H1 (cell line): Measurements from ENCODE around the gene BSX. TPM values are rescaled to one million over a fixed set of nuclear protein-coding genes. Genes with fewer than 3 reads are reported as not detected.

Experiments used
- CTCF ChIA-PET: fragments of 300-600 bp; sonication (Branson Sonifier 250); formaldehyde crosslinking; loops from one replicate; lab custom pipeline; 2021; ENCODE audit not compliant: partially characterized antibody; lab: Charles Lee
- POLR2A ChIA-PET: fragments of 300-600 bp; sonication (Branson Sonifier 250); formaldehyde crosslinking; loops from one replicate; lab custom pipeline; 2021; ENCODE audit warnings: inconsistent platforms; ENCODE audit not compliant: partially characterized antibody; lab: Charles Lee
- DNase-seq, 2 experiments: peaks; one replicate each; pipeline versions ENCODE4 v3.0.0 to v3.0.0-alpha.2; 2010 to 2022; ENCODE audit warnings: low spot score in 2 of 2, low read depth in 1 of 2, mixed read lengths in 1 of 2
- FAIRE-seq: peaks from 2 replicates; lab custom pipeline; 2011; peaks lifted over from hg19 to GRCh38; lab: Jason Lieb, UNC
- H2AFZ ChIP-seq: 2 replicates; pipeline ENCODE4 v1.8.1; 2012; ENCODE audit warnings: low read length, inconsistent platforms
- H2AK5ac ChIP-seq: 2 replicates; pipeline ENCODE4 v1.6.1; 2013; ENCODE audit warnings: low read depth, low read length
- H2BK120ac ChIP-seq: replicated peaks from 2 replicates; pipeline ENCODE3; 2013; ENCODE audit warnings: low read depth, low read length, inconsistent platforms
- H2BK12ac ChIP-seq: 2 replicates; pipeline ENCODE4 v1.6.1; 2013; ENCODE audit warnings: low read depth, low read length
- H2BK15ac ChIP-seq: 2 replicates; pipeline ENCODE4 v1.6.1; 2013; ENCODE audit warnings: low read length
- H2BK20ac ChIP-seq: 2 replicates; pipeline ENCODE4 v1.6.1; 2013; ENCODE audit warnings: low read length
- H2BK5ac ChIP-seq: 2 replicates; pipeline ENCODE4 v1.6.1; 2013; ENCODE audit warnings: low read depth, low read length
- H3K14ac ChIP-seq: 2 replicates; pipeline ENCODE4 v1.6.1; 2013; ENCODE audit warnings: inconsistent platforms; ENCODE audit not compliant: insufficient read length
- H3K18ac ChIP-seq: 2 replicates; pipeline ENCODE4 v1.6.1; 2013; ENCODE audit warnings: low read length; ENCODE audit errors: extremely low read depth
- H3K23ac ChIP-seq: 2 replicates; pipeline ENCODE4 v1.6.1; 2013; ENCODE audit warnings: inconsistent platforms; ENCODE audit not compliant: insufficient read length
- H3K23me2 ChIP-seq: 2 replicates; pipeline ENCODE4 v1.6.1; 2013; ENCODE audit warnings: low read depth, low read length
- H3K27ac ChIP-seq: 2 replicates; pipeline ENCODE4 v1.6.1; 2011; ENCODE audit warnings: low read depth, low read length, inconsistent platforms
- H3K27me3 ChIP-seq, 4 experiments: replicated peaks in 1 of 4; 1 replicate in 1 of 4; 2 replicates in 3 of 4; pipeline versions ENCODE4 v1.6.1 to v1.8.1; 2011 to 2013; ENCODE audit warnings: low read length in 3 of 4, mild to moderate bottlenecking in 3 of 4, inconsistent platforms in 2 of 4, mixed read lengths in 2 of 4, moderate library complexity in 1 of 4; ENCODE audit not compliant: control insufficient read depth in 3 of 4, insufficient read depth in 3 of 4; ENCODE audit errors: extremely low read depth in 1 of 4
- H3K36me3 ChIP-seq, 4 experiments: 2 replicates each; pipeline versions ENCODE4 v1.6.1 to v1.8.1; 2011 to 2013; ENCODE audit warnings: mild to moderate bottlenecking in 4 of 4, low read length in 3 of 4, moderate library complexity in 2 of 4, control low read depth in 1 of 4, inconsistent platforms in 1 of 4; ENCODE audit not compliant: insufficient read depth in 4 of 4, control insufficient read depth in 2 of 4
- H3K4ac ChIP-seq: replicated peaks from 2 replicates; pipeline ENCODE3; 2013; ENCODE audit warnings: low read length, low read depth, mixed read lengths, inconsistent platforms; ENCODE audit not compliant: insufficient read length
- H3K4me1 ChIP-seq, 4 experiments: replicated peaks in 1 of 4; 1 replicate in 1 of 4; 2 replicates in 3 of 4; pipeline versions ENCODE4 v1.6.1 to v1.8.1; 2011 to 2013; ENCODE audit warnings: low read length in 3 of 4, inconsistent platforms in 2 of 4, mixed read lengths in 1 of 4; ENCODE audit not compliant: insufficient read depth in 4 of 4, control insufficient read depth in 3 of 4
- H3K4me2 ChIP-seq, 2 experiments: 2 replicates each; pipeline versions ENCODE4 v1.6.1 to v1.8.1; 2011 to 2013; ENCODE audit warnings: low read depth in 2 of 2, low read length in 2 of 2, control low read depth in 1 of 2, inconsistent platforms in 1 of 2, mild to moderate bottlenecking in 1 of 2; ENCODE audit not compliant: insufficient read depth in 1 of 2
- H3K4me3 ChIP-seq, 4 experiments: fragments of 200-600, 300-600 bp in 1 of 4; sonication (generic), shearing (Covaris generic), sonication (Bioruptor Twin) in 1 of 4; 2 replicates each; pipeline versions ENCODE4 v1.5.1 to v1.8.1; 2011 to 2016; ENCODE audit warnings: low read length in 4 of 4, low read depth in 3 of 4, control low read depth in 2 of 4, inconsistent platforms in 2 of 4, mild to moderate bottlenecking in 2 of 4, mixed read lengths in 1 of 4, moderate library complexity in 1 of 4; ENCODE audit not compliant: insufficient read depth in 2 of 4; ENCODE audit errors: extremely low read depth in 1 of 4
- H3K56ac ChIP-seq: replicated peaks from 2 replicates; pipeline ENCODE3; 2013; ENCODE audit warnings: low read depth, mild to moderate bottlenecking, mixed read lengths, low read length, inconsistent platforms; ENCODE audit not compliant: insufficient read length
- H3K79me1 ChIP-seq: 2 replicates; pipeline ENCODE4 v1.6.1; 2013; ENCODE audit warnings: low read depth, low read length, control low read depth
- H3K79me2 ChIP-seq, 2 experiments: 2 replicates each; pipeline versions ENCODE4 v1.6.1 to v1.8.1; 2012 to 2013; ENCODE audit warnings: low read length in 2 of 2, mild to moderate bottlenecking in 2 of 2, inconsistent platforms in 1 of 2; ENCODE audit not compliant: insufficient read depth in 2 of 2, control insufficient read depth in 1 of 2
- H3K9ac ChIP-seq, 4 experiments: replicated peaks in 1 of 4; 1 replicate in 1 of 4; 2 replicates in 3 of 4; pipeline versions ENCODE4 v1.6.1 to v1.8.1; 2011 to 2013; ENCODE audit warnings: low read depth in 3 of 4, low read length in 3 of 4, control low read depth in 2 of 4, mild to moderate bottlenecking in 2 of 4, moderate library complexity in 2 of 4, inconsistent platforms in 1 of 4; ENCODE audit errors: extremely low read depth in 1 of 4
- H3K9me3 ChIP-seq, 2 experiments: 2 replicates each; pipeline versions ENCODE4 v1.6.1 to v1.8.1; 2012 to 2013; ENCODE audit warnings: mild to moderate bottlenecking in 2 of 2, moderate library complexity in 2 of 2, control low read depth in 1 of 2, inconsistent platforms in 1 of 2, low read depth in 1 of 2, low read length in 1 of 2, mixed read lengths in 1 of 2; ENCODE audit not compliant: insufficient read depth in 2 of 2
- H4K20me1 ChIP-seq, 2 experiments: replicated peaks in 1 of 2; 2 replicates each; pipeline versions ENCODE3 to v1.8.1; 2011 to 2013; ENCODE audit warnings: inconsistent platforms in 2 of 2, low read length in 2 of 2, mild to moderate bottlenecking in 1 of 2; ENCODE audit not compliant: insufficient read depth in 2 of 2, control insufficient read depth in 1 of 2
- H4K5ac ChIP-seq: 2 replicates; pipeline ENCODE4 v1.6.1; 2013; ENCODE audit warnings: low read length, low read depth, mixed read lengths, inconsistent platforms; ENCODE audit not compliant: insufficient read length
- H4K8ac ChIP-seq: 2 replicates; pipeline ENCODE4 v1.8.0; 2013; ENCODE audit warnings: mild to moderate bottlenecking, moderate library complexity, low read length, inconsistent platforms; ENCODE audit not compliant: insufficient read depth; ENCODE audit errors: extremely low read depth
- H4K91ac ChIP-seq: replicated peaks from 2 replicates; pipeline ENCODE3; 2013; ENCODE audit warnings: low read length, mixed read lengths, inconsistent platforms; ENCODE audit not compliant: insufficient read length
- CREB1 ChIP-seq: IDR thresholded peaks from 2 replicates; pipeline ENCODE4 v1.6.1; 2012; ENCODE audit warnings: inconsistent platforms
- CTBP2 ChIP-seq: IDR thresholded peaks from 2 replicates; pipeline ENCODE4 v1.7.0; 2011; ENCODE audit warnings: borderline replicate concordance, mild to moderate bottlenecking, moderate library complexity, mixed read lengths, low read length; ENCODE audit not compliant: insufficient read depth, insufficient read length
- EZH2 ChIP-seq: fragments of 200-600 bp; sonication (generic); IDR thresholded peaks from 2 replicates; pipeline ENCODE4 v1.7.1; 2012; ENCODE audit warnings: low read depth, mild to moderate bottlenecking, moderate library complexity, low read length, inconsistent platforms; ENCODE audit not compliant: severe bottlenecking
- KDM1A ChIP-seq: fragments of 200-600, 300-600 bp; sonication (generic); IDR thresholded peaks from 2 replicates; pipeline ENCODE4 v1.7.1; 2016; ENCODE audit warnings: mild to moderate bottlenecking, low read length, borderline replicate concordance
- NANOG ChIP-seq: IDR thresholded peaks from 2 replicates; pipeline ENCODE4 v1.6.1; 2011; ENCODE audit warnings: low read length, low read depth, mild to moderate bottlenecking, inconsistent platforms; ENCODE audit not compliant: insufficient read depth, poor library complexity, severe bottlenecking
- POLR2A ChIP-seq, 2 experiments: IDR thresholded peaks; 1 replicate in 1 of 2; 2 replicates in 1 of 2; pipeline ENCODE4 v1.6.1; 2011; ENCODE audit warnings: low read depth in 2 of 2, low read length in 2 of 2, mild to moderate bottlenecking in 2 of 2; ENCODE audit errors: control extremely low read depth in 1 of 2
- RBBP5 ChIP-seq: IDR thresholded peaks from 2 replicates; pipeline ENCODE4 v1.7.1; 2012; ENCODE audit warnings: low read depth, mild to moderate bottlenecking, inconsistent platforms, low read length, moderate library complexity, borderline replicate concordance
- RFX5 ChIP-seq: IDR thresholded peaks from 2 replicates; pipeline ENCODE4 v1.6.1; 2011; ENCODE audit warnings: low read depth, low read length, improper control_type of control experiment, borderline replicate concordance
- SUZ12 ChIP-seq: fragments of 200-600 bp; sonication (generic); IDR thresholded peaks from 2 replicates; pipeline ENCODE4 v1.6.1; 2012; ENCODE audit warnings: mild to moderate bottlenecking, inconsistent platforms, low read length, moderate library complexity, mixed read lengths
- TAF7 ChIP-seq: optimal IDR thresholded peaks from 2 replicates; pipeline ENCODE3; 2011; ENCODE audit warnings: low read depth, mild to moderate bottlenecking, inconsistent platforms, low read length, moderate library complexity, borderline replicate concordance
- TEAD4 ChIP-seq: IDR thresholded peaks from 2 replicates; pipeline ENCODE4 v1.6.1; 2012; ENCODE audit warnings: low read depth, low read length, inconsistent platforms, mixed read lengths
- WGBS, 2 experiments: shearing (Covaris generic) in 1 of 2; methylation state at CpG; one replicate each; pipeline versions ENCODE4 v1.1.6 to v1.1.7; 2013 to 2015; ENCODE audit warnings: low lambda C conversion rate in 2 of 2, mixed read lengths in 2 of 2, inconsistent platforms in 1 of 2, low coverage in 1 of 2, missing lambda C conversion rate in 1 of 2; ENCODE audit not compliant: insufficient replicate concordance in 2 of 2, insufficient coverage in 1 of 2, insufficient read length in 1 of 2; ENCODE audit errors: extremely low coverage in 1 of 2, missing lambda C conversion rate in 1 of 2; 5-methylcytosine and 5-hydroxymethylcytosine counted together
- polyA plus RNA-seq, 7 experiments: library from polyadenylated mRNA; depleted of rRNA in 3 of 7; stranded (reverse) in 5 of 7; unstranded in 2 of 7; fragments of >200 nt in 5 of 7; fragments of 200-250 nt in 2 of 7; gene quantifications; 1 replicate in 5 of 7; 2 replicates in 1 of 7; 4 replicates in 1 of 7; pipeline versions ENCODE4 v1.2.1 to v1.2.3, GENCODE V29; 2011 to 2013; ENCODE audit warnings: missing spikeins in 2 of 7, mixed read lengths in 2 of 7
- total RNA-seq: library from RNA; stranded (reverse); fragmentation: NEBNext Ultra II Directional; extraction: Animal tissue kit (Norgen Biotek cat#: 25700); gene quantifications from 2 replicates; pipeline ENCODE4 v1.2.1, GENCODE V29; 2021

Gene BSX
- total and polyA plus RNA-seq, 2 of the 8 experiments (the other 6 are each of a cell fraction or from before 2014, with no cell fraction given), result not detected

GRCh38 chr11:122976734-122977469, 4.7 kb downstream of the BSX start:
- H4K8ac ChIP-seq, result peak overlapping the region; percentile 76; the same call in 1 of the 2 replicates
- H3K36me3 ChIP-seq, result peaks cover 0 to 8% (median 0%) of the 10 kb centered on the region in 4 experiments; a peak in 3 of 8 replicates
- no peak overlapping the region for H3K27ac ChIP-seq
- CTCF ChIA-PET, result interaction anchor here (1.0 kb wide), 1 partner anchor 44 kb away, joined by 5 read pairs; no protein-coding TSS in a partner anchor
- H2BK12ac ChIP-seq, result peak overlapping the region; percentile 80; the same call in 1 of the 2 replicates
- H4K5ac ChIP-seq, result no peak overlapping the region
- peaks cover 14% of the 10 kb centered on the region; the same call in 1 of the 2 replicates for H3K23me2 ChIP-seq
- DNase-seq (peak in 1 of 2 experiments; percentile 84), FAIRE-seq (no peak)
- peaks cover 9 to 18% of the 10 kb centered on the region in 2 experiments for H4K20me1 ChIP-seq
- peak overlapping the region; percentile 81; the same call in 1 of the 2 replicates for H2BK15ac ChIP-seq
- WGBS, 2 experiments, result 1% methylated on average over 43 of the region's 50 CpGs; no CpG with 5 or more reads in 1 of the 2 experiments
- H2AK5ac ChIP-seq, result no peak overlapping the region
- POLR2A ChIA-PET, result interaction anchor here (1.3 kb wide), 1 partner anchor 85 kb away, joined by 3 read pairs; the partner anchor contains the start of gene HSPA8
- H4K91ac ChIP-seq, result no peak overlapping the region
- H3K9me3 ChIP-seq, result no peaks in the 10 kb centered on the region
- H3K18ac ChIP-seq, result peak overlapping the region; percentile 36
- H3K27me3 ChIP-seq, result peaks cover 70 to 95% (median 85%) of the 10 kb centered on the region in 4 experiments
- H3K23ac ChIP-seq, result no peak overlapping the region
- peak overlapping the region; percentile 70 for H2AFZ ChIP-seq
- peak overlapping the region in 2 of 4 experiments; percentile 36 to 45; a peak in 2 of 7 replicates for H3K9ac ChIP-seq
- H3K79me2 ChIP-seq, result no peaks in the 10 kb centered on the region
- peak overlapping the region; percentile 89 to 96 for H3K4me2 ChIP-seq
- H3K79me1 ChIP-seq, result no peaks in the 10 kb centered on the region
- H3K4me3 ChIP-seq, result peak overlapping the region; percentile 45 to 60 (median 56)
- peaks cover 0 to 19% (median 11%) of the 10 kb centered on the region in 4 experiments; a peak in 6 of 7 replicates for H3K4me1 ChIP-seq
- H2BK120ac ChIP-seq, result no peak overlapping the region
- no peak overlapping the region for H3K14ac ChIP-seq
- H2BK20ac ChIP-seq, result 0 out of 2 replicates have a peak overlapping the region, but pooled peaks have one; percentile 69
- no peak overlapping the region for H3K56ac ChIP-seq
- no peak overlapping the region for H3K4ac ChIP-seq
- H2BK5ac ChIP-seq, result no peak overlapping the region; the same call in 1 of the 2 replicates
- TF ChIP-seq SUZ12, result peak; percentile 91
- peak; percentile 82; the same call in 1 of the 2 replicates for TF ChIP-seq RBBP5
- peak; percentile 55 for TF ChIP-seq EZH2
- TF ChIP-seq NANOG, result no peak
- TF ChIP-seq RFX5, result no peak
- no peak for TF ChIP-seq TAF7
- TF ChIP-seq KDM1A, result peak; percentile 8; the same call in 1 of the 2 replicates
- TF ChIP-seq CTBP2, result peak; percentile 35
- peak; percentile 56 for TF ChIP-seq CREB1
- TF ChIP-seq TEAD4, result no peak
- 0 out of 3 replicates have a peak, but pooled peaks of 1 of the 2 experiments have one; percentile 27 for TF ChIP-seq POLR2A (IDR thresholded peaks at IDR 0.05; ENCODE audit: control extremely low read depth in 1 of 2, low read depth in 2 of 2, low read length in 2 of 2)
